BJ (cell line): ENCODE measurements around the gene MT1F. TPM values are rescaled to one million over a fixed set of nuclear protein-coding genes. Genes with fewer than 3 reads are reported as not detected.
"Not testable (repeated sequence)": the region's sequence is repeated elsewhere in the genome, so short reads cannot be mapped to it uniquely, and the experiment has no call there.

Experiments used
- CTCF ChIA-PET: fragments of 350-600 bp; formaldehyde crosslinking; extraction: SDS; loops from one replicate; lab custom pipeline; 2021; ENCODE audit warnings: antibody characterized with exemption, inconsistent platforms; lab: Yijun Ruan, JAX
- POLR2A ChIA-PET: fragments of 300-600 bp; sonication (Branson Sonifier 250); formaldehyde crosslinking; extraction: SDS; loops from one replicate; lab custom pipeline; 2021; ENCODE audit warnings: antibody characterized with exemption; lab: Charles Lee
- DNase-seq: peaks from one replicate; pipeline ENCODE4 v3.0.0-alpha.2; 2011; ENCODE audit warnings: low read depth
- H3K27me3 ChIP-seq: 2 replicates; pipeline ENCODE4 v1.6.0; 2011; ENCODE audit warnings: low read length; ENCODE audit not compliant: control insufficient read depth, insufficient read depth
- H3K36me3 ChIP-seq: 2 replicates; pipeline ENCODE4 v1.5.1; 2011; ENCODE audit warnings: low read length; ENCODE audit not compliant: control insufficient read depth, insufficient read depth
- H3K4me3 ChIP-seq: 2 replicates; pipeline ENCODE4 v1.5.1; 2011; ENCODE audit warnings: low read depth, mild to moderate bottlenecking, control low read depth, low read length
- polyA plus RNA-seq: library from polyadenylated mRNA; depleted of rRNA; stranded (reverse); fragments of >200 nt; gene quantifications from 2 replicates; pipeline ENCODE4 v1.2.3, GENCODE V29; 2011
- TF ChIP-seq, protein P1 (sequence below): IDR thresholded peaks from 2 replicates; pipeline ENCODE4 v1.5.1; 2011; ENCODE audit warnings: low read depth, mild to moderate bottlenecking, control low read depth, inconsistent platforms, low read length, moderate library complexity; ENCODE audit not compliant: insufficient read depth

The MT1F gene
- polyA plus RNA-seq, 1 experiment = 11.3 TPM

DNA sequence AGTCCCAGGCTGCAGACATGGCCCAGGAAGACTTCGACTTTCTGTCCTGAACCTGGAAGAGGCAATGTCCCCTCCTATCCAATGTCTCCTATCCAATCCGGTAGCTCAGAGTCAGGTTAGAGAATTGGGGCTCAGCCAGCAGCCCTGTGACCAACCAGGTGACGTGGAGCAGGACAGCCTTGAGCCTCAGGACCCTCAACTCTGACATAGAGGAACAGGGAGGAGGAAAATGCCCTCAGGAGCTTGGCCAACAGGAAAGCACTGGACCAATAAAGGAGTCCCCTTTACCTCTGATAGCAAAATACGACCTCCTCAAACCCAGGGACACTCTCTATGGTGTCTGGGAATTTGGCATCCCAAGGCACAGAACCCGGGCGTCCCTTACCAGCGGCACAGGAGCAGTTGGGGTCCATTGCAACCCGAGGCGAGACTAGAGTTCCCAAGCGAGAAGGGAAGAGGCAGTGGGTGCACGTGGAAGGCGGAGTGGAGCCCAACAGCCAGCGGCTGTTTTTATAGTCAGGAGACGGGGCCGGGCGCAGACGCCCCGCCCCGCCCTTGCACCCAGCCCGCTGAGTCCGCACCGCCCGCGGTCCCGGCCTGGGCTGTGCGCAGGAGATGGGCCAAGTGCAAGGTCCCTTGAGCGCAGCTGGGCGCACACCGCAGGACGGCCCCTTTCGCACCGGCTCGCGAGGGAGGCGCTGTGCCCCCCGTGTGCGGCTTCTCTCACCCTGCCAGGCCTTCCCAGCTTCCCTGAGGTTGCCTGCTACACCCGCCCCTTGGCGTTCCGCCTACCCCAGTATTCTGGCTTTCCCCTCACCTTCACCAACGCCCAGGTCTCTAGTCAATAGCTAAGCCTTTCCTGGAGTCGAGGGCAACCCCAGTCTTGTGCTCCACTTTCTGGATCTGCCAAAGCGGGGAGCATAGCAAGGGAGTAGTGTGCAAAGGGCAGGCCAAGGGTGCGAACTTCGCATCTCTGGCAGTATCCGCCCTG is 10.1 kb downstream of the MT1F start, which contains the start of gene MT1G:
Gene MT1G, minus strand, starts transcription at position 485 of the 991 bp plus-strand sequence. Its CDS starts 72 bp downstream, at position 413.
- Histone ChIP-seq H3K36me3 (no peaks in the 10 kb centered on the region), H3K27me3 (peaks cover 72% of the 10 kb centered on the region), H3K4me3 (no peak within 1 kb of the TSS)
- ChIA-PET CTCF (interaction anchor here (1.2 kb wide), 1 partner anchor 34 kb away, joined by 3 read pairs; no protein-coding TSS in a partner anchor), POLR2A (no interaction called here)
- DNase-seq = no peak
- TF ChIP-seq, protein P1, sequence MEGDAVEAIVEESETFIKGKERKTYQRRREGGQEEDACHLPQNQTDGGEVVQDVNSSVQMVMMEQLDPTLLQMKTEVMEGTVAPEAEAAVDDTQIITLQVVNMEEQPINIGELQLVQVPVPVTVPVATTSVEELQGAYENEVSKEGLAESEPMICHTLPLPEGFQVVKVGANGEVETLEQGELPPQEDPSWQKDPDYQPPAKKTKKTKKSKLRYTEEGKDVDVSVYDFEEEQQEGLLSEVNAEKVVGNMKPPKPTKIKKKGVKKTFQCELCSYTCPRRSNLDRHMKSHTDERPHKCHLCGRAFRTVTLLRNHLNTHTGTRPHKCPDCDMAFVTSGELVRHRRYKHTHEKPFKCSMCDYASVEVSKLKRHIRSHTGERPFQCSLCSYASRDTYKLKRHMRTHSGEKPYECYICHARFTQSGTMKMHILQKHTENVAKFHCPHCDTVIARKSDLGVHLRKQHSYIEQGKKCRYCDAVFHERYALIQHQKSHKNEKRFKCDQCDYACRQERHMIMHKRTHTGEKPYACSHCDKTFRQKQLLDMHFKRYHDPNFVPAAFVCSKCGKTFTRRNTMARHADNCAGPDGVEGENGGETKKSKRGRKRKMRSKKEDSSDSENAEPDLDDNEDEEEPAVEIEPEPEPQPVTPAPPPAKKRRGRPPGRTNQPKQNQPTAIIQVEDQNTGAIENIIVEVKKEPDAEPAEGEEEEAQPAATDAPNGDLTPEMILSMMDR = no peak

DNA sequence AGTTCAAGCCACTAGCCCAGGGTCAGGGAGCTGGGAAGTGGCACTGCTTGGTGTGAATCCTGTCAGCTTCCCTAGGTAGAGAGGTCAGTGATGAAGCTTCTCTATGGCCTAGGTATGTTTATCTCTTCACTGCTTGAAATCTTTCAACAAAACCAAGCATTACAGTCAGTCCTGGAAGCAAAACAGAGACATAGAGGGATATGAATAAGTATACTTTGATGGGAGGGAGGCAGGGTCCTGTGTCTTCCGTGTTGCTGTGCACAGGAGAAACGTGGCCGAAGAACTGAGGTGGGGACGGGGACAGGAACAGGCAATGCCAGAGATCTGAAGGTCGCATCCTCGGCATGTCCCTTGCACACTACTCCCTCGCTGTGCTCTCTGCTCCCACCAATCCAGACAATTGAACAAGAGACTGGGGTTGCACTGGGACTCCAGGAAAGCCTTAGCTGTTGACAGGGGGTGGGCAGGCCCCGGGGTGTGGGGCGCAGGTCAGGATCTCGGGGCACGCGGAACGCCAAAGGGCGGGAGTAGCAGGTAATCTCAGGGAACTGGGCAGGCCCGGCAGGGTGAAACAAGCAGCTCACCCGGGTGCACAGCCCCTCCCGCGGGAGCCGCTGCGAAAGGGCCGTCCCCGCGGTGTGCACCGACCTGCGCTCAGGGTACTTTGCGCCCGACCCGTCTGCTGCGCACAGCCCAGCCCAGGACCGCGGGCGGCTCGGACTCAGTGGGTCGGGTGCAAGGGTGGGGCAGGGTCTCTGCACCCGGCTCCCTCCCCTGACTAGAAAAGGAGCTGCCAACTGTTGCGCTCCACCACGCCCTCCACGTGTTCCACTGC is 11.5 kb downstream of the MT1F start, which contains the start of gene MT1H:
Gene MT1H, plus strand, starts transcription at position 810 of the 835 bp plus-strand sequence. CDS start 71 bp downstream, outside the sequence.
- H3K36me3 ChIP-seq = no peaks in the 10 kb centered on the region

DNA sequence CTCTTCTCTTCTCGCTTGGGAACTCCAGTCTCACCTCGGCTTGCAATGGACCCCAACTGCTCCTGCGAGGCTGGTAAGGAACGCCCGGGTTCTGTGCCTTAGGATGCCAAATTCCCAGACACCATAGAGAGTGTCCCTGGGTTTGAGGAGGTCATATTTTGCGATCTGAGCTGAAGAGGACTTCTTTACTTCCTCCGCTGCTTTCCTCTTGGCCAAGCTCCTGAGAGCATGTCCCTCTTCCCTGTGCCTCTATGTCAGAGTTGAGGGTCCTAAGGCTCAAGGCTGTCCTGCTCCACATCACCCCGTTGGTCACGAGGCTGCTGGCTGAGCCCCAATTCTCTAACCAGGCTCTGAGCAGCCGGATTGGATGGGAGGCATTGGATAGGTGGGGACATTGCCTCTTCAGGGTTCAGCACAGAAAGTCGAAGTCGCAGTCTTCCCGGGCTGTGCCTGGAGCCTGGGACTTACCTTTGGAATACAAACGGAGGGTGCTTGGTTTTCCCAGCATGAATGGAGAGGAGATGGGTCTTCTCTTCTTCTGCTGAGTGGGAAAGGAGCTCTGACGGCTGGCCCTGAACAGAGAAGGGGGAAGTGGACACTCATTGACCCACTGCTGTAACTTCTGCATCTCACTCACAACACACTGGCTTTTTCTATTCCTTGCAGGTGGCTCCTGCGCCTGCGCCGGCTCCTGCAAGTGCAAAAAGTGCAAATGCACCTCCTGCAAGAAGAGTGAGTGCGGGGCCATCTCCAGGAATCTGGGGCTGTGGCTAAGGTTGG is 12.3 kb downstream of the MT1F start:
- Histone ChIP-seq H3K4me3 (no peak overlapping the region), H3K27me3 (peaks cover 61% of the 10 kb centered on the region), H3K36me3 (no peaks in the 10 kb centered on the region)
- ChIA-PET CTCF (interaction anchor here (1.2 kb wide), 1 partner anchor 32 kb away, joined by 4 read pairs; no protein-coding TSS in a partner anchor), POLR2A (no interaction called here)
- DNase-seq = no peak
- TF ChIP-seq, protein P1 = no peak

More for the DNA sequence above, 11.5 kb downstream of the MT1F start, which contains the start of gene MT1H:
- ChIA-PET CTCF (interaction anchor here (1.2 kb wide), 1 partner anchor 33 kb away, joined by 3 read pairs; no protein-coding TSS in a partner anchor), POLR2A (interaction anchor here (0.6 kb wide), 1 partner anchor 12 kb away, joined by 16 read pairs; no protein-coding TSS in a partner anchor)
- peaks cover 68% of the 10 kb centered on the region for H3K27me3 ChIP-seq
- H3K4me3 ChIP-seq = no peak within 1 kb of the TSS
- DNase-seq = no peak
- TF ChIP-seq, protein P1 = no peak

DNA sequence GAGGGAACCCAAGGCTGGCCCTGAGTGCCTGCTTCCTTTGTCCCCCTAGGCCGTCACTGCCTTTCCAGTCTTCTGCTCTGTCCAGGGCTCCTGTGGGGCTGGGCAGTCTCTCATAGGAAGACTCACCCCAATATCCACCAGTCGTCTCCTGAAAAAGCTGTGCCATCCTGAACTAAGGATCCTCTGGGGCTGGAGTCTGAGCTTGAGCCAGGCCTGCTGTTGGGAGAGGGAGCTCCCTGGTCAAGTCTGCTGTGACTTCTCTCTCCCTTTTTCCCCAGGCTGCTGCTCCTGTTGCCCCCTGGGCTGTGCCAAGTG is 12.8 kb downstream of the MT1F start:
- Histone ChIP-seq H3K4me3 (no peak overlapping the region), H3K27me3 (peaks cover 60% of the 10 kb centered on the region), H3K36me3 (no peaks in the 10 kb centered on the region)
- TF ChIP-seq, protein P1 = no peak
- ChIA-PET CTCF (interaction anchor here (1.2 kb wide), 1 partner anchor 31 kb away, joined by 4 read pairs; no protein-coding TSS in a partner anchor), POLR2A (no interaction called here)
- no peak for DNase-seq

DNA sequence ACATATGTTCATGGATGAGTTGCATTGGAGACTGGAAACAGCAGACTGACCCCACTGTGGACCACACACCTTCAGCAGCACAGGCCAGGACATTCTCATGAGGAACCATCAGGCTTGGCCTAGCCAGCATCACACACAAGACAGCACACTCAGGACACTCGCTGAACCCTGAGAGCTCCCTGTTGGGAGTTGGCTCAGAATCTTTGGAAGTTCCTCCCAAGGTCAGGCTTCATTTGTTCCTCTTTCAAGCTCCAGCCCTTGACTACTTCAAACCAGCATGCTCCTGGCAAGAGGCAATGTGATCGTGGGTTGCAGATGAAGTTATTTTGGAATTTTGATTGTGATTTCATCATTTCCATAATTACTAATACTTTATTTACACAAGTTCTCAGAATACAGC is 13.9 kb downstream of the MT1F start:
- peaks cover 54% of the 10 kb centered on the region for H3K27me3 ChIP-seq
- H3K4me3 ChIP-seq, DNase-seq, H3K36me3 ChIP-seq, POLR2A ChIA-PET: not testable (repeated sequence)
- CTCF ChIA-PET = interaction anchor here (1.1 kb wide), 1 partner anchor 30 kb away, joined by 3 read pairs; no protein-coding TSS in a partner anchor

DNA sequence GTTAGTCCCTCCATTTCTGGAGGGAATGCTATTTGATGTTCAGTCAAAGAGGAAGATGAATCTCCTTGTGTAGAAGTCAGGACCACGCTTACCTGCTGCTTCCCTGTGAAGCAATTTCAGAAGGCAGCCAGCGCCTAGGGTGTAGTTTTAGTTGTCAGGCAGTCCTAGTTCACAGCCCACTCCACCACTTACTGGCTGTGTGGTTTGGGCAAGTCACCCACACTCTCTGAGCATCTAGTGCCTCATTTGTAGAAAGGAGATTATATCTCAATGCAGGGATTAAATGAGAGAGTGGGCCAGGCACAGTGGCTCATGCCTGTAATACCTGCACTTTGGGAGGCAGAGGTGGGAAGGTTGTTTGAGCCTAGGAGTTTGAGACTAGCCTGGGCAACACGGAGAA is 14.4 kb downstream of the MT1F start:
- H3K4me3 ChIP-seq, DNase-seq, H3K36me3 ChIP-seq, POLR2A ChIA-PET: not testable (repeated sequence)
- peaks cover 51% of the 10 kb centered on the region for H3K27me3 ChIP-seq
- CTCF ChIA-PET = interaction anchor here (0.6 to 2.6 kb wide), 4 partner anchors 12 to 121 kb away, joined by 3 to 12 read pairs (median 4); partner anchors contain the start of gene MT1X
